HepG2 (cell line): ENCODE data around the gene CSNK1E. TPM values are rescaled to one million over a fixed set of nuclear protein-coding genes. Genes with fewer than 3 reads are reported as not detected.

Experiments
- ATAC-seq: fragments of 200-7000 bp; cut with Tn5 transposase; 3 replicates; pipeline ENCODE4 v1.9.1; 2020; ENCODE audit warnings: mild to moderate bottlenecking, moderate library complexity
- BruUV-seq: library from RNA; stranded (reverse); fragments of 400-500 nt; replicated peaks from 2 replicates; lab custom pipeline; 2021; lab: Mats Ljungman, UMichigan
- CTCF ChIA-PET: fragments of 300-600 bp; formaldehyde crosslinking; extraction: SDS; loops from one replicate; lab custom pipeline; 2021; ENCODE audit warnings: low total read pairs, inconsistent platforms, low intra/inter-chr PET ratio; lab: Yijun Ruan, JAX
- POLR2A ChIA-PET: fragments of 350-600 bp; sonication (Branson Sonifier 250); formaldehyde crosslinking; loops from one replicate; lab custom pipeline; 2020; ENCODE audit warnings: antibody characterized with exemption, inconsistent platforms; lab: Yijun Ruan, JAX
- DNase-seq: peaks from one replicate; pipeline ENCODE4 v3.0.0-alpha.2; 2015; ENCODE audit warnings: low spot score
- FAIRE-seq: peaks from 3 replicates; lab custom pipeline; 2011; peaks lifted over from hg19 to GRCh38; lab: Jason Lieb, UNC
- H2AFZ ChIP-seq: one replicate; pipeline ENCODE4 v1.6.1; 2011; ENCODE audit warnings: low read length, inconsistent platforms
- H3K27ac ChIP-seq: fragments of 300-600 bp; 3 replicates; pipeline ENCODE4 v1.8.0; 2011; ENCODE audit warnings: mixed run types, mild to moderate bottlenecking, mixed read lengths, low read length, inconsistent platforms; ENCODE audit not compliant: insufficient read depth; ENCODE audit errors: extremely low read length
- H3K27me3 ChIP-seq, 2 experiments: fragments of 200-600 bp in 1 of 2; 2 replicates in 1 of 2; 3 replicates in 1 of 2; pipeline versions ENCODE4 v1.6.0 to v1.8.0; 2011; ENCODE audit warnings: low read length in 2 of 2, mild to moderate bottlenecking in 2 of 2, moderate library complexity in 2 of 2, inconsistent platforms in 1 of 2; ENCODE audit not compliant: insufficient read depth in 2 of 2, control insufficient read depth in 1 of 2
- H3K36me3 ChIP-seq, 2 experiments: fragments of 200-600 bp in 1 of 2; replicated peaks in 1 of 2; 2 replicates in 1 of 2; 3 replicates in 1 of 2; pipeline versions ENCODE4 v1.5.1 to v1.8.0; 2011; ENCODE audit warnings: low read length in 2 of 2, inconsistent platforms in 1 of 2; ENCODE audit not compliant: insufficient read depth in 2 of 2, control insufficient read depth in 1 of 2
- H3K4me1 ChIP-seq: 2 replicates; pipeline ENCODE4 v1.5.1; 2012; ENCODE audit warnings: low read length, inconsistent platforms; ENCODE audit not compliant: insufficient read depth
- H3K4me2 ChIP-seq: 2 replicates; pipeline ENCODE4 v1.6.0; 2011; ENCODE audit warnings: low read depth, low read length, inconsistent platforms
- H3K4me3 ChIP-seq, 3 experiments: fragments of 200-600 bp in 1 of 3; sonication (generic), shearing (Covaris generic) in 1 of 3; replicated peaks in 1 of 3; 2 replicates each; pipeline ENCODE4 v1.5.1; 2011 to 2016; ENCODE audit warnings: low read length in 3 of 3, inconsistent platforms in 2 of 3, low read depth in 2 of 3, mild to moderate bottlenecking in 2 of 3, control low read depth in 1 of 3, mixed read lengths in 1 of 3; ENCODE audit not compliant: insufficient read depth in 1 of 3
- H3K79me2 ChIP-seq: one replicate; pipeline ENCODE4 v1.6.1; 2011; ENCODE audit warnings: low read length, inconsistent platforms; ENCODE audit not compliant: insufficient read depth
- H3K9ac ChIP-seq: 2 replicates; pipeline ENCODE4 v1.6.0; 2011; ENCODE audit warnings: mild to moderate bottlenecking, low read depth, low read length, inconsistent platforms; ENCODE audit not compliant: insufficient read depth
- H3K9me3 ChIP-seq: 2 replicates; pipeline ENCODE4 v1.5.1; 2012; ENCODE audit warnings: mild to moderate bottlenecking, low read length
- H4K20me1 ChIP-seq: 2 replicates; pipeline ENCODE4 v1.6.0; 2011; ENCODE audit warnings: inconsistent platforms, mild to moderate bottlenecking, low read length, moderate library complexity; ENCODE audit not compliant: insufficient read depth
- TEAD3 ChIP-seq: optimal IDR thresholded peaks from 2 replicates; pipeline ENCODE3; 2016; ENCODE audit warnings: borderline replicate concordance
- ZNF567 ChIP-seq: sonication (generic); formaldehyde crosslinking; IDR thresholded peaks from 2 replicates; pipeline ENCODE4 v1.8.1; 2023; ENCODE audit warnings: mild to moderate bottlenecking, missing genetic modification reagents, borderline replicate concordance
- WGBS: methylation state at CpG from one replicate; pipeline ENCODE4 v1.1.6; 2017; ENCODE audit warnings: low lambda C conversion rate; 5-methylcytosine and 5-hydroxymethylcytosine counted together
- in situ Hi-C: cut with HindIII; loops from 2 replicates; pipeline ENCODE4 v1.10.0; 2017; ENCODE audit warnings: low pct_unique_long_range_greater_than_20kb; ENCODE audit not compliant: extremely low pct_ligation_motif_present
- intact Hi-C: fragments of 100-400 bp; cut with micrococcal nuclease; formaldehyde crosslinking; loops from one replicate; pipeline ENCODE4 v1.10.0; 2022; ENCODE audit not compliant: unreplicated experiment
- polyA plus RNA-seq, 8 experiments: library from polyadenylated mRNA; depleted of rRNA in 3 of 8; stranded (reverse) in 7 of 8; unstranded in 1 of 8; fragments of >200 nt; fragmentation: Illumina TruSeq in 4 of 8; extraction: Trizol in 4 of 8; gene quantifications; 2 replicates each; pipeline versions ENCODE4 v1.2.1 to v1.2.3, GENCODE V29; 2011 to 2016; ENCODE audit warnings: low read depth in 4 of 8, missing spikeins in 1 of 8, mixed read lengths in 1 of 8; ENCODE audit not compliant: insufficient read depth in 1 of 8
- total RNA-seq, 5 experiments: library from RNA; depleted of rRNA; stranded (reverse); fragments of >200 nt; fragmentation: Illumina TruSeq; extraction: Trizol; gene quantifications; 2 replicates each; pipeline ENCODE4 v1.2.3, GENCODE V29; 2016; ENCODE audit warnings: low read depth in 1 of 5
- TF ChIP-seq, protein P1 (sequence below): sonication (generic); formaldehyde crosslinking; IDR thresholded peaks from 2 replicates; pipeline ENCODE4 v1.4.0; 2020; ENCODE audit warnings: missing genetic modification reagents
- TF ChIP-seq, protein P2 (sequence below): sonication (generic); formaldehyde crosslinking; IDR thresholded peaks from 2 replicates; pipeline ENCODE4 v1.5.0; 2020; ENCODE audit warnings: mild to moderate bottlenecking, missing genetic modification reagents, moderate library complexity

CSNK1E gene
- total and polyA plus RNA-seq, 2 of the 13 experiments (the other 11 are each of a cell fraction or from before 2014, with no cell fraction given) = 34.7 to 129 TPM

DNA sequence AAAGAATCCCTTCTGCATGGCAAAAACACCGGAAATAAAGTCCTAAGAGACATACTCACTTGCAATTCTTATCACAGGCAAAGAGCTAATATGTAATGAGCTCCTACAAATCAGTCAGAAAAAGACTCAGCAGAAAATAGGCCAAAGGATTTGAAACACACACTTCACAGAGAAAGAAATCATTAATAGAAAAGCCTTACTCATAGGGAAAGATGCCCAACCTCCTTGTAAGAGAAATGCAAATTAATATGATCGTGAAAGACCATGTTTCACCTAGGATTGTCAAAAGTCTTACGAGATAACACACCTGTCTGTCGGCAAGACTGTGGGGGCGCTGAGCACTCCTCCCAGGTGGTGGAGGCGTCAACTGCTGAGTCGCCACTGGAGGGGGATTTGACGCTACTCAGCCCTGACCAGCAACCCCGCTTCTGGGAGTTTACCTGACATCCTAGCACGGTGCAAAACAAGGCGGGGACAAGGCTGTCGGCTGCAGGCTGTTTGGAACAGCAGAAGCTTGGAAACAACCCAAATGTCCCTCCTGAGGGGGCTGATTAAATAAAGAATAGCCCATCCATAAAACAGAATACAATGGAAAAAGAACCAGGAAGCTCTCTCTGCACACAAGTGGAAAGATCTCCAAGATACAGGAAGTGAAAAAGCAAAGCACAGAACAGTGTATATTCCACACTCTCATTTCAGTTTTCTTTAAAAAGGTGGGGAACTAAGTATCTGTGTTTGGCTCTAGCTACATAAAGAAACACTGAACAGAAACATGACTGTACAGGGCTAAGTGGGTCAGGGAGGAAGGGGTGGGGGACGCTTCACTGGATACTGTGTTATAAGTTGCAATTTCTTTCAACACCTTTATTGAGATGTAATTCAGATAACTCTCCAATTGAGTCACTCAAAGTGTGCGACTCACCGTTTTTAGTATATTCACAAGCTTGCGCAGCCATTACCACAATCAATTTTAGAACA lies 11.5 kb downstream of the CSNK1E start (continued):
- TF ChIP-seq, protein P1, sequence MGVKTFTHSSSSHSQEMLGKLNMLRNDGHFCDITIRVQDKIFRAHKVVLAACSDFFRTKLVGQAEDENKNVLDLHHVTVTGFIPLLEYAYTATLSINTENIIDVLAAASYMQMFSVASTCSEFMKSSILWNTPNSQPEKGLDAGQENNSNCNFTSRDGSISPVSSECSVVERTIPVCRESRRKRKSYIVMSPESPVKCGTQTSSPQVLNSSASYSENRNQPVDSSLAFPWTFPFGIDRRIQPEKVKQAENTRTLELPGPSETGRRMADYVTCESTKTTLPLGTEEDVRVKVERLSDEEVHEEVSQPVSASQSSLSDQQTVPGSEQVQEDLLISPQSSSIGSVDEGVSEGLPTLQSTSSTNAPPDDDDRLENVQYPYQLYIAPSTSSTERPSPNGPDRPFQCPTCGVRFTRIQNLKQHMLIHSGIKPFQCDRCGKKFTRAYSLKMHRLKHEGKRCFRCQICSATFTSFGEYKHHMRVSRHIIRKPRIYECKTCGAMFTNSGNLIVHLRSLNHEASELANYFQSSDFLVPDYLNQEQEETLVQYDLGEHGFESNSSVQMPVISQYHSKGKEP (CRISPR knock-in tag) = no peak

DNA sequence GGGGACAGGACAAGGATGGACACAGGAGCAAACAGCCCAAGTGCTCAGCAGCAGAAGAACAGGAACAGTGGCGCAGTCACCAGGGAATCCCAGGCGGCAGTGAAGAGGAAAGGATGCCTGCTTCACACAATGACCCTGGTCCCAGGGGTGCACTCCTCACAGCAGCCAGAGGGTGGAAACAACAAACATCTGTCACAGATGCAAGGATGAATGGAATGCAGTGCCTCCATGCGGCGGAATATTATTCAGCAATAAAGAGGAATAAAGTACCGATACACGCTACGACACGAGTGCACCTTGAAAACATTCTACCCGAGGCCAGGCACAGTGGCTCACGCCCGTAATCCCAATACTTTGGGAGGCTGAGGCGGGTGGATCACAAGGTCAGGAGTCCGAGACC lies 12.7 kb downstream of the CSNK1E start:
- TF ChIP-seq, protein P2, sequence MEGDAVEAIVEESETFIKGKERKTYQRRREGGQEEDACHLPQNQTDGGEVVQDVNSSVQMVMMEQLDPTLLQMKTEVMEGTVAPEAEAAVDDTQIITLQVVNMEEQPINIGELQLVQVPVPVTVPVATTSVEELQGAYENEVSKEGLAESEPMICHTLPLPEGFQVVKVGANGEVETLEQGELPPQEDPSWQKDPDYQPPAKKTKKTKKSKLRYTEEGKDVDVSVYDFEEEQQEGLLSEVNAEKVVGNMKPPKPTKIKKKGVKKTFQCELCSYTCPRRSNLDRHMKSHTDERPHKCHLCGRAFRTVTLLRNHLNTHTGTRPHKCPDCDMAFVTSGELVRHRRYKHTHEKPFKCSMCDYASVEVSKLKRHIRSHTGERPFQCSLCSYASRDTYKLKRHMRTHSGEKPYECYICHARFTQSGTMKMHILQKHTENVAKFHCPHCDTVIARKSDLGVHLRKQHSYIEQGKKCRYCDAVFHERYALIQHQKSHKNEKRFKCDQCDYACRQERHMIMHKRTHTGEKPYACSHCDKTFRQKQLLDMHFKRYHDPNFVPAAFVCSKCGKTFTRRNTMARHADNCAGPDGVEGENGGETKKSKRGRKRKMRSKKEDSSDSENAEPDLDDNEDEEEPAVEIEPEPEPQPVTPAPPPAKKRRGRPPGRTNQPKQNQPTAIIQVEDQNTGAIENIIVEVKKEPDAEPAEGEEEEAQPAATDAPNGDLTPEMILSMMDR = peak; percentile 20; the same call in 1 of the 2 replicates
- TF ChIP-seq ZNF567 (CRISPR knock-in tag) (no peak), TEAD3 (peak; percentile 10)
- TF ChIP-seq, all 625 proteins: peak for 2
- no peak for DNase-seq
- Histone ChIP-seq H3K4me2 (no peak overlapping the region), H3K27me3 (no peaks in the 10 kb centered on the region), H4K20me1 (peaks cover 53% of the 10 kb centered on the region), H3K36me3 (peaks cover 35 to 51% of the 10 kb centered on the region in 2 experiments), H3K9ac (no peak overlapping the region), H2AFZ (no peak overlapping the region), H3K27ac (no peak overlapping the region), H3K79me2 (peaks cover 58% of the 10 kb centered on the region), H3K4me3 (no peak overlapping the region), H3K4me1 (peaks cover 33% of the 10 kb centered on the region), H3K9me3 (no peaks in the 10 kb centered on the region)
- in situ Hi-C loops (no loop called here), intact Hi-C loops (no loop called here)
- ATAC-seq = peak; percentile 64
- ChIA-PET CTCF (interaction anchor here (1.6 kb wide), 1 partner anchor 49 kb away, joined by 3 read pairs; no protein-coding TSS in a partner anchor), POLR2A (no interaction called here)
- no TSS peak for BruUV-seq
- WGBS = 95% methylated on average over 11 of the region's 13 CpGs
- peak; percentile 8 for FAIRE-seq
